Urinary bladder (tissue), 4 donors: ENCODE measurements around the gene SH3RF3. TPM values are rescaled to one million over a fixed set of nuclear protein-coding genes. Genes with fewer than 3 reads are reported as not detected.

Source experiments
- DNase-seq: peaks from one replicate; pipeline ENCODE4 v3.0.0-alpha.2; 2015; ENCODE audit errors: extremely low spot score
- H3K27ac ChIP-seq: one replicate; pipeline ENCODE4 v1.5.1; 2013; ENCODE audit warnings: low read depth, mild to moderate bottlenecking, moderate library complexity
- H3K36me3 ChIP-seq: one replicate; pipeline ENCODE4 v1.6.1; 2013; ENCODE audit warnings: mild to moderate bottlenecking, moderate library complexity; ENCODE audit not compliant: insufficient read depth
- H3K4me1 ChIP-seq: one replicate; pipeline ENCODE4 v1.6.1; 2013; ENCODE audit warnings: mild to moderate bottlenecking, moderate library complexity; ENCODE audit not compliant: insufficient read depth
- H3K4me3 ChIP-seq: one replicate; pipeline ENCODE4 v1.5.1; 2013; ENCODE audit warnings: low read depth, low read length
- WGBS: extraction: QIAGEN DNeasy Blood & Tissue Kit; methylation state at CpG from one replicate; pipeline ENCODE4 v1.1.7; 2013; 5-methylcytosine and 5-hydroxymethylcytosine counted together
- polyA plus RNA-seq: library from polyadenylated mRNA; stranded (reverse); fragments of 200-250 nt; gene quantifications from one replicate; pipeline ENCODE4 v1.2.3, GENCODE V29; 2013
- total RNA-seq: library from RNA; depleted of rRNA; stranded (reverse); fragments of >200 nt; gene quantifications from one replicate; pipeline ENCODE4 v1.2.3, GENCODE V29; 2014
- donor health status: healthy with polysubstance abuse.
- donor health status: healthy.

SH3RF3 gene
- total and polyA plus RNA-seq, 2 donors: 3.6 to 12.6 TPM

DNA sequence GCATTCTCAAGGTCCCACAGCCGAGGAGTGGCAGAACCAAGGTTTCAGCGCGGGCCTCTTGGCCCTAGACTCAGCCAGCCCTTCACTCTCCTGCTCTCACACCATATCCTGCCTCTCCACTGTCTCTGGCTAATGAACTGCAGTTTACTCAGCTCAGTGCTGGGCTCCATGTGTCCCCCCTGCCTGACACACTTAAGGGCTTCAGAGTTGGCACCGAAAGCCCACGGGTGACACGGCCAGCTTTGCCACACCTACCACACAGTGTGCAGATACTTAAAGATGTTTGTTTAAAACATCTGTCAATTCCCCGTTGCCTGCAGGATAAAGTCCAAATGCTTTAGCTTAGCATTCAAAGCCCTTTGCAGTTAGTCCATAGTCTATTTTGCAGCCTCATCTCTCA, 243.6 kb downstream of the SH3RF3 start:
- Histone ChIP-seq H3K27ac (no peak overlapping the region), H3K36me3 (no peaks in the 10 kb centered on the region), H3K4me1 (no peaks in the 10 kb centered on the region), H3K4me3 (no peak overlapping the region)
- 71% methylated on average over 7 of the region's 7 CpGs for WGBS
- DNase-seq: no peak

DNA sequence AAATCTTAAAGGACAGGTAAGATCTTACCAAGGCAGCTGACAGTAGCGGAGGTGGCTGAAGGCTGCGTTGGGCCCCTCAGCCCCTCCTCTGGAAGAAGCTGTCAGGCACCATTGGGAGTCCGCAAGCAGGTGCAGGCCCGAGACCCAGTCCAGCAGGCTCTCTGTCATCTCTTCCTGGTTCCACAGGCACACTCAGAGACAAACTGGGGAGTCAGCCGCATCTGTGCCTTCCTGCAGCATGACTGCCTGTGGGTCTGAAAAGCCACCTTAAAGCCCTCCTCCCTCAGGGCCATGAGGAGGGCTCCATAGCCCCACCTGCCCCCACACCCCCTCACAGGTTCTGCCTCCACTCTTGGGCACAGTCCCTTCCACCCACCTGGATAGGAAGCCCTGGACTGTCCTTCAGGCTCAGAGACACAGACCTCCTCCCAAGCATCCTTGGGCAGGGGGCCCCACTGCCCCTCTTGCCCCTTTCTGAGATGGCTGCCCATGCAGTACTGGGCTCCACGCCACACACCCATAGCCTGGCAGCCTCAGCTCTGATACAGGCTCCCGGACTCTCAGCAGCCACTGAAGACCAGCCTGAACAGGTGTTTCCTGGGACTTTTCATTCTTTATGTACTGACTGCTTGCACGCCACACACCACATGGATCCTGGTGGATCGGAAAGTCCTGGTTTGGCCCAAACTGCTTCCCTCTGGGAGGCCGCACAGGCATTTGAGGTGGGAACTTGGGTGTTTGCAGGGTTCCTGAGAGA, 245.0 kb downstream of the SH3RF3 start:
- H3K4me3 ChIP-seq: no peak overlapping the region
- no peaks in the 10 kb centered on the region for H3K36me3 ChIP-seq
- no peaks in the 10 kb centered on the region for H3K4me1 ChIP-seq
- WGBS: 95% methylated on average over 10 of the region's 10 CpGs
- DNase-seq: no peak
- H3K27ac ChIP-seq: no peak overlapping the region

DNA sequence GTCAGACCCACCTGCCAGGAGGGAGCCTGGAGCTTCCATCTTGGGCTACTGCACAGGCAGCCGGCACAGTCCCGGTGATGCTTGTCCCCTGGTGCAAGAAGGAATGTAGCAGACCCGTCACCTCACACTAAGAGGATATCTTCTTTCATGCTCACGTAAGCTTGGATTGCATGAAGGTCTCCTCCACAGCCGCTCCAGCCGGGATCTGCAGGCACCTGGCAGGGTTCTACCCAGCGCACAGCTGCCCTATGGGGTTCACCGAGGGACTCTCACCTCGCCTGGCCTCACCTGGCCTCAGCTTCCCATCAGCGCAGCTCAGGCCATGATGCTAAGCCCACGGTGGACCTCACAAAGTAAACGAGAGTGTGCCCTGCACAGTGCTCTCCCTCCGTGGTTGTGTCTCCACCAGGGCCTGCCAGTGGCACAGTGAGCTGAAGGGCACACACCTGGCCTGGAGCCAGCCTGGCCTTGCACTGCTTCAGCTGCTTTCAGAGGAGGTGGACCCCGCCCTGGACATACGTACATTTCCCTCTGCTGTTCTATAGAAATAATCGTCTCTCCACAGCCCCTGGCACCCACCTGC, 245.6 kb downstream of the SH3RF3 start:
- WGBS: 96% methylated on average over 16 of the region's 16 CpGs
- Histone ChIP-seq H3K27ac (no peak overlapping the region), H3K36me3 (no peaks in the 10 kb centered on the region), H3K4me3 (no peak overlapping the region), H3K4me1 (no peaks in the 10 kb centered on the region)
- DNase-seq: no peak

DNA sequence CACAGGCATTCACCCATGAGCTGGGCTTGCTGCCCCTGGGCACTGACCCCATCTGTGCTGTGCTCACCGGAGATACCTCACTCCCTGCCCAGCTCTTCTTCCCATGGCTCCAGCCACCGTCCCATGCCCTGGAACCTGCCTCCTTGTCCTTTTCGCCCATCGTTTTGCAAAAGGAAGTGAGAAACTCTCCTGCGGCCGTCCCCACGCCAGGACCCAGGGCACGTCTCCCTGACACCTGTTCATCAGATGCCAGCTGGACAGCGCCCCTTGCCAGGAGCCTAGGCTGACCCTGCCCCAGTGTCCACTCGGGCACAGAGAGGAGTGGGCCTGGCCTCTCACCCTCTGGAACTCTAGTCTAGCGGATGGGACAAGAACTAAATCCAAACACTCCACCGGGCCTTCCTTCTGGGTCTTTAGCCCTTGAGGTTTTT, 246.1 kb downstream of the SH3RF3 start:
- no peak overlapping the region for H3K4me3 ChIP-seq
- no peak for DNase-seq
- H3K4me1 ChIP-seq: no peaks in the 10 kb centered on the region
- H3K27ac ChIP-seq: no peak overlapping the region
- H3K36me3 ChIP-seq: no peaks in the 10 kb centered on the region
- 95% methylated on average over 12 of the region's 12 CpGs for WGBS

DNA sequence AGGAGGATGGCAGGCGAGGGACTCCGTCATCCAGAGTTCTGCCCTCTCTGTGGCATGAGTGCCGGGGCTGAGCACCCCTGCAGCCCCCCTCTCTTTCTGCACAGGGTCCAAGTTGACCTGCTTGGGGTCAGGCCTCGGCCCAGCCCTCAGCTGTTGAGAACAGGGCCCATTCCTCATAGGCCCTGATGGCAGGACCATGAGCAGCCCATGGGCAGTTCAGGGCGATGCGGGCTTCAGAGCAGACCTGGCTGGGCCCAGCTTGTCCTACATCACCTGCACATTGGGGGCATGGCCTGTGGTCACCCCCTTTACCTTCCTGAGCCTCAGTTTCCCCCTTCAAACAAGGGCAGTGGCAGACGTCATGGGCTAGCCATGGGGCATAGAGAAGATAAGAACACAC, 246.7 kb downstream of the SH3RF3 start:
- H3K36me3 ChIP-seq: no peaks in the 10 kb centered on the region
- WGBS: 95% methylated on average over 7 of the region's 7 CpGs
- no peak for DNase-seq
- no peaks in the 10 kb centered on the region for H3K4me1 ChIP-seq
- H3K27ac ChIP-seq: no peak overlapping the region
- no peak overlapping the region for H3K4me3 ChIP-seq

DNA sequence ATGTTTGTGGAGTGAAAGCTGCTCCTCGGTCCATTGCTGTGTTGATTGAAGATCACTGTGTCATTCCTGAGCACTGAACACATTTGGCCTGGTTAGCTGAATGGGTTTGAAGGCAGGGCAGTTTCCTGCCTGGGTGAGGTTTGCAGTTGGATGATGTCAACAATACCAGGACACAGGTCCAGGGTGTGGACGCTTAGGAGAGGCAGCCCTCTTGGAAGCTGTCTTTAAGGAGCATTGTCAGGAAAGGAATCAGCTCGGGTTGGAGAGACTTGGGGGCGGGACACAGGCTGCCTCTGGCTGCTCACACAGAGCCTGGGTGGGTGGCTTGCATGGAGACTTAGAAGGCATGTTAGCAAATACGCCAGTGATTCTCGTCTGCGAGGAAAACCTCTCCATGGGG, 247.1 kb downstream of the SH3RF3 start:
- no peaks in the 10 kb centered on the region for H3K4me1 ChIP-seq
- no peak for DNase-seq
- no peak overlapping the region for H3K27ac ChIP-seq
- H3K4me3 ChIP-seq: no peak overlapping the region
- 83% methylated on average over 7 of the region's 7 CpGs for WGBS
- no peaks in the 10 kb centered on the region for H3K36me3 ChIP-seq

DNA sequence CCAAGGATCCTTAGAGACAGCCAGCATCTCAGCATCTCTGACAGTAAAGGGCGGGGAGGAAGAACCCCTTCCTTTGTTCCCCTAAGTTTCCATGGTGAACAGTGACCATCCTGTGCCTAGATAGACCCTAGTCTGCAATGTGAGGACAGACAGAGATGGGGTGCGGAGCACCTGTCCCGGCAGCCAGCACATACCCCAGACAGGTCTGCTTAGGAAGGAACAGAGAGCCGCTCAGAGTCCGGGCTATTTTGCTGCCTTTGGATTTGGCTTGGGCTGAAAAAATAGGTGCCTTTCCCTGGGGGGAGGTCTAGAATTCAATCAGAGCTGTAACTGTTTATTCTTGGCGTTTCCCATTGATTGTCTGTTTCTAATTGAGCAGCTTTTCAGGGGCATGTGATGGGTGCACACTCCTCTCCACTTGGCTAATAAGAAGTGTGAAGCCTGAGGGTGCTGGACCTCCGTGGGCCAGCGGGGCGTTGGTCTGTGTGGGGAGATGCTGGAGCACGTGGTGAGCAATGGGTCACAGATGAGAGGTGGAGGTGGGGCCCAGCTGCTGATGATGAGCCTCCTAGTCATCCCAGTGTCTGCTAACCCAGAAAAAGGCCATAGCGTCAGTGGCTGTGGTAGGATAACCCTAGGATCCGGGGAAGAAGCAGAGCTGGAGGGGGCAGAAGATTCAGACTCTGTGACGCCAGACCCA, 247.9 kb downstream of the SH3RF3 start:
- Histone ChIP-seq H3K4me3 (no peak overlapping the region), H3K4me1 (no peaks in the 10 kb centered on the region), H3K36me3 (no peaks in the 10 kb centered on the region), H3K27ac (no peak overlapping the region)
- DNase-seq: no peak
- 95% methylated on average over 13 of the region's 13 CpGs for WGBS

DNA sequence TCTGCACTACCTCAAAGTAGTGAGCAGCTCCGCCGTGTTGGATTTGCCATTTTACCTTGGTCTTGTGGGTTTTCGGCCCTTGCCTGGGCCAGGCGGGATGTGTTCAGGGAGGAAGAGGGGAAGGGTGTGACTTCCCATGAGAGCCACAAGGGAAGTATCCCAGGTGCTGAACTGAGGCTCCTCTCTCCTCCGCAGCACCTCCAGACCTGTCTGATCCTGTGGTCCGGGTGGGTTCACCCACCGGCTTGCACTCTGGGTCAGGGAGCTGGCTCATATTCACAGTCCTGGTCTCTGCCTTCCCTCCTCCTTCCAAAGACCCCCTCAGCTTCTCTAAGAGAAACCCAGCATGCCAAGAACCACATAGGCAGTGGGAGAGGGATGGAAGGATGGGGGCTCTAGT, 249.0 kb downstream of the SH3RF3 start:
- no peak overlapping the region for H3K27ac ChIP-seq
- no peaks in the 10 kb centered on the region for H3K36me3 ChIP-seq
- no peak for DNase-seq
- no peaks in the 10 kb centered on the region for H3K4me1 ChIP-seq
- H3K4me3 ChIP-seq: no peak overlapping the region
- 94% methylated on average over 7 of the region's 7 CpGs for WGBS

DNA sequence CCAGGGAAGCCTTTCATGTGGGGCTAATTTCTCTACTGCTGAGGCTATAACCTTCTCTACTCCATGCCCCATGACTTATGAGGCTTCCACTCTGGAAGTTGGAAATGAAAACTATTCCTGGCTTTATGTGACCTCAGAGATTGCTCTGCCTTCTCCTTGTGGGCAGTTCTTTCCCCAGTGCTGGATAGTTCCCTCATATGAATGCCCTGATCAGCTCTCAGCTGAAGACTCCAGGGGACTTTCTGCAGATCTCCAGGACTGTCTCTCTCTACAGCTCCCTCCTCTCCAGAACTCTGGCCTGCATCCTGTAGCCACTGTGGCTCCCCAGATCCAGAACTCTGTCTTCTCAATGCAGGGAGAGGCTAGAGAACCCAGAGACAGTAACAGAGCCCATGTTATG, 249.7 kb downstream of the SH3RF3 start:
- DNase-seq: no peak
- no peak overlapping the region for H3K4me3 ChIP-seq
- H3K27ac ChIP-seq: no peak overlapping the region
- no peaks in the 10 kb centered on the region for H3K36me3 ChIP-seq
- no peaks in the 10 kb centered on the region for H3K4me1 ChIP-seq

DNA sequence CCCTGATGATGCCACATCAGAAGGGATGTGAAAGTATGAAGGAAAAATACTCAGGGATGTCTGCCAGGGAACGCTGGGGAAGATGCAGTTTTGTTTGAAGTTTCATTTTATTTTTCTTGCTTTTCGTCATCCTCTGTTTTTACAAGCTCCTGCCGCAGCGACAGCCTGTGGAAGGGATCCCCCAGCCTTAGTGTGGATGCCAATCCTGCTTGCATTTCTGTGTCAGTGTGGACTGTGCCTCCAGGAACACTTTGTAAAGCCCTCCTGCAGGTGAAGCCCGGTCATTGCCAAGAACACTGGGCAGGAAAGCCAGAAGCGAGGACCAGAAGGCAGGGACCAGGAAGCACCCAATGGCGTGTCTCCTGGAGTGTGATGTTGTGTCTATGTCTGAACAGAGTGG, 250.5 kb downstream of the SH3RF3 start:
- WGBS: 71% methylated on average over 7 of the region's 7 CpGs
- Histone ChIP-seq H3K4me1 (no peaks in the 10 kb centered on the region), H3K36me3 (no peaks in the 10 kb centered on the region), H3K27ac (no peak overlapping the region), H3K4me3 (no peak overlapping the region)
- DNase-seq: no peak

DNA sequence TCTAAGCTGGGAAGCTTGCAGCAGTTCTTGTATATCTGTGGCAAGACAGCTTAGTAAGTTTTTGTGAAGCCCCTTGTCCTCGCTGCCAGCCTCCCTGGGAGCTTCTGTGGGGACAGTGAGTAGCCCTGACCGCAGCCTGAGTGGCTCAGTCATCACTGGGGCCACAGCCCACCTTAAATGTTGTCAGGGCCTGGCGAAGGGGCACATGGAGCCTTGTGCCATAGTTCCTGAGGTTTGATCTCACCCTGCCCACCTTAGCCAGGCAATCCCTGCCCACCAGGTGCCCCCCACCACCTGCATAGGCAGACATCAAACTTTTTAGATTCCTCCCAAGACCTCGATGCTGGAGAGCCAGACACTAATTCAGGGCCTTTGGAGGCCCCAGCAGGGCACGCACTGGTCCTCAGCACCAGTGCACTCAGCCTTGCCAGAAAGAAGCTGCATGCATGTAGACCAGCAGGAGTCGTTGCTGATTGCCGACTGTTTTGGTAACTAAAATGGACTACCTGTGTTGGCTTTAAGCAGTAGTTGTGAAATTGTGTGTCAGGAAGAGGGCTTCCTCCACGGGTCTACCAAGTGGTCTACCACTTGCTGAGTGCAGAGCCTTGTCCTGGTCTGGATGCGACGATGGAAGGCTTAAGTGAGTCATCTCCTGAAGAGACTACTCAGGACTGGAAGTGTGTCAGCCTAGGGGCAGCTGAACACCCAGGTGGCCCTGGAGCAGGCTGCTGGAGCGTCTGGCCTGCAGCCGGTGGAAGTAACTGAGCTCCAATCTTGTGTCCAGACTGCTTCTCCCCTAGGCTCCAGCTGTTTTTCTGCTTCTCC, 251.7 kb downstream of the SH3RF3 start:
- DNase-seq: no peak
- H3K36me3 ChIP-seq: no peaks in the 10 kb centered on the region
- WGBS: 92% methylated on average over 12 of the region's 12 CpGs
- H3K27ac ChIP-seq: no peak overlapping the region
- no peaks in the 10 kb centered on the region for H3K4me1 ChIP-seq
- no peak overlapping the region for H3K4me3 ChIP-seq

DNA sequence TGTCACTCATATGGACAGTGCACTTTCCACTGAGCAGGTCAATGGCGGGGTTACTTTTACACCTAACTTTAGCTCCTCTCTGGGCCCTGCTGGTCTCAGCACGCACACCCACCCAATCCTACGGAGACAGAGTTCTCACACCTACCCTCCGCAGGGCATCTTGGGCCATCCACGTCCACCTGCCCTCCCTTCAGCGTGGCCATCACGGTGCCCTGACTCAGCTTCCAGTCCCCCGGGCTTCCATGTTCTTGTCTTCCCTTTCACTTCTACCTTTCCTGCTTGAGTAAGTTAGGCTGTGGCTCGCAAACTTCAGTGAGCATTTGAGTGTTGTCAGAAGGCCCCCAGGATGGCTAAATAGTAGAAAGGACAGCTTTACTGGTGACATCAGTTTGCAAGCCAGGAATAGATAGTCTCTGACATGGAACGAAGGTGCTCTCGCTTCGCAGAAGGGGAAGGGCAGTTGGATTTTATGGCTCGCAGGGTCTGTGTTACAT, 252.4 kb downstream of the SH3RF3 start:
- Histone ChIP-seq H3K4me3 (no peak overlapping the region), H3K4me1 (no peaks in the 10 kb centered on the region), H3K36me3 (no peaks in the 10 kb centered on the region), H3K27ac (no peak overlapping the region)
- DNase-seq: no peak
- 98% methylated on average over 13 of the region's 13 CpGs for WGBS

DNA sequence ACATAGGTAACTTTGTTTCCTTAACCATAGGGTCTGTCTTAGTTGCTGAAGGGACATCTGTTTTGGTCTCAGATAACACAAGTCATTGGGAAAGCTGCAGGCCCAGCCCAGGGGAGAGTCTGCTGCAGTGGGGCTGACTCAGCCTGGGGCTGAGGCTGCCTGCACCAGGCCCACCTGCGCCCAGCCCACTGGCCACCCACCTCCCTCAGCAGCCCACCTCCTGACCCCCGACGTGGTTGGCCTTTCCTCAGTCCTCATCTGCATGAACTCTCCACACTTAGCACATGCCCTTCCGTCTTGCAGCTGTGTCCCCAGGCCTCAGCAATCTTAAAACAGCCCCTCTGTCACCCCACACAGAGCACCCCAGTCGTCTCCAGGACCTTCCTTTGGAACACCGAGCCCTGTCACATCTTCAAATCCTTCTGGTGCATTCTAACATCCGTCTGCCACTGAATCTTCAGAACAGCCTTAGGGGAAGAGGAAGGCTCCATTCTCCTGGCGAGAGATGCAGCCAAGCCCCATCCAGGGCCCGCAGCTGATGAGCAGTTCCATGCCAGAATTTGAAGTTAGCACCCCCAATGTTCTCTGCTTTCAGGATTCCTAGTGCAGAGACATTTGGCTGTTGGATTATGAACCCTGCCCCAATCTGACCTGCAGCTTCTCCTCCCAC, 253.4 kb downstream of the SH3RF3 start:
- H3K36me3 ChIP-seq: no peaks in the 10 kb centered on the region
- WGBS: 82% methylated on average over 9 of the region's 9 CpGs
- H3K4me3 ChIP-seq: no peak overlapping the region
- no peak overlapping the region for H3K27ac ChIP-seq
- DNase-seq: no peak
- no peaks in the 10 kb centered on the region for H3K4me1 ChIP-seq
